H1 (cell line): ENCODE results near the gene GDNF. TPM values are rescaled to one million over a fixed set of nuclear protein-coding genes. Genes with fewer than 3 reads are reported as not detected.
A peak's percentile ranks its signal among the peaks of the same experiment; 100 is the strongest.

Experiments used
- CTCF ChIA-PET: fragments of 300-600 bp; sonication (Branson Sonifier 250); formaldehyde crosslinking; loops from one replicate; lab custom pipeline; 2021; ENCODE audit not compliant: partially characterized antibody; lab: Charles Lee
- POLR2A ChIA-PET: fragments of 300-600 bp; sonication (Branson Sonifier 250); formaldehyde crosslinking; loops from one replicate; lab custom pipeline; 2021; ENCODE audit warnings: inconsistent platforms; ENCODE audit not compliant: partially characterized antibody; lab: Charles Lee
- DNase-seq, 2 experiments: peaks; one replicate each; pipeline versions ENCODE4 v3.0.0 to v3.0.0-alpha.2; 2010 to 2022; ENCODE audit warnings: low spot score in 2 of 2, low read depth in 1 of 2, mixed read lengths in 1 of 2
- FAIRE-seq: peaks from 2 replicates; lab custom pipeline; 2011; peaks lifted over from hg19 to GRCh38; lab: Jason Lieb, UNC
- H2AFZ ChIP-seq: 2 replicates; pipeline ENCODE4 v1.8.1; 2012; ENCODE audit warnings: low read length, inconsistent platforms
- H2AK5ac ChIP-seq: 2 replicates; pipeline ENCODE4 v1.6.1; 2013; ENCODE audit warnings: low read depth, low read length
- H2BK120ac ChIP-seq: replicated peaks from 2 replicates; pipeline ENCODE3; 2013; ENCODE audit warnings: low read depth, low read length, inconsistent platforms
- H2BK12ac ChIP-seq: 2 replicates; pipeline ENCODE4 v1.6.1; 2013; ENCODE audit warnings: low read depth, low read length
- H2BK15ac ChIP-seq: 2 replicates; pipeline ENCODE4 v1.6.1; 2013; ENCODE audit warnings: low read length
- H2BK20ac ChIP-seq: 2 replicates; pipeline ENCODE4 v1.6.1; 2013; ENCODE audit warnings: low read length
- H2BK5ac ChIP-seq: 2 replicates; pipeline ENCODE4 v1.6.1; 2013; ENCODE audit warnings: low read depth, low read length
- H3K14ac ChIP-seq: 2 replicates; pipeline ENCODE4 v1.6.1; 2013; ENCODE audit warnings: inconsistent platforms; ENCODE audit not compliant: insufficient read length
- H3K18ac ChIP-seq: 2 replicates; pipeline ENCODE4 v1.6.1; 2013; ENCODE audit warnings: low read length; ENCODE audit errors: extremely low read depth
- H3K23ac ChIP-seq: 2 replicates; pipeline ENCODE4 v1.6.1; 2013; ENCODE audit warnings: inconsistent platforms; ENCODE audit not compliant: insufficient read length
- H3K23me2 ChIP-seq: 2 replicates; pipeline ENCODE4 v1.6.1; 2013; ENCODE audit warnings: low read depth, low read length
- H3K27ac ChIP-seq: 2 replicates; pipeline ENCODE4 v1.6.1; 2011; ENCODE audit warnings: low read depth, low read length, inconsistent platforms
- H3K27me3 ChIP-seq, 4 experiments: replicated peaks in 1 of 4; 1 replicate in 1 of 4; 2 replicates in 3 of 4; pipeline versions ENCODE4 v1.6.1 to v1.8.1; 2011 to 2013; ENCODE audit warnings: low read length in 3 of 4, mild to moderate bottlenecking in 3 of 4, inconsistent platforms in 2 of 4, mixed read lengths in 2 of 4, moderate library complexity in 1 of 4; ENCODE audit not compliant: control insufficient read depth in 3 of 4, insufficient read depth in 3 of 4; ENCODE audit errors: extremely low read depth in 1 of 4
- H3K36me3 ChIP-seq, 4 experiments: 2 replicates each; pipeline versions ENCODE4 v1.6.1 to v1.8.1; 2011 to 2013; ENCODE audit warnings: mild to moderate bottlenecking in 4 of 4, low read length in 3 of 4, moderate library complexity in 2 of 4, control low read depth in 1 of 4, inconsistent platforms in 1 of 4; ENCODE audit not compliant: insufficient read depth in 4 of 4, control insufficient read depth in 2 of 4
- H3K4ac ChIP-seq: replicated peaks from 2 replicates; pipeline ENCODE3; 2013; ENCODE audit warnings: low read length, low read depth, mixed read lengths, inconsistent platforms; ENCODE audit not compliant: insufficient read length
- H3K4me1 ChIP-seq, 4 experiments: replicated peaks in 1 of 4; 1 replicate in 1 of 4; 2 replicates in 3 of 4; pipeline versions ENCODE4 v1.6.1 to v1.8.1; 2011 to 2013; ENCODE audit warnings: low read length in 3 of 4, inconsistent platforms in 2 of 4, mixed read lengths in 1 of 4; ENCODE audit not compliant: insufficient read depth in 4 of 4, control insufficient read depth in 3 of 4
- H3K4me2 ChIP-seq, 2 experiments: 2 replicates each; pipeline versions ENCODE4 v1.6.1 to v1.8.1; 2011 to 2013; ENCODE audit warnings: low read depth in 2 of 2, low read length in 2 of 2, control low read depth in 1 of 2, inconsistent platforms in 1 of 2, mild to moderate bottlenecking in 1 of 2; ENCODE audit not compliant: insufficient read depth in 1 of 2
- H3K4me3 ChIP-seq, 4 experiments: fragments of 200-600, 300-600 bp in 1 of 4; sonication (generic), shearing (Covaris generic), sonication (Bioruptor Twin) in 1 of 4; 2 replicates each; pipeline versions ENCODE4 v1.5.1 to v1.8.1; 2011 to 2016; ENCODE audit warnings: low read length in 4 of 4, low read depth in 3 of 4, control low read depth in 2 of 4, inconsistent platforms in 2 of 4, mild to moderate bottlenecking in 2 of 4, mixed read lengths in 1 of 4, moderate library complexity in 1 of 4; ENCODE audit not compliant: insufficient read depth in 2 of 4; ENCODE audit errors: extremely low read depth in 1 of 4
- H3K56ac ChIP-seq: replicated peaks from 2 replicates; pipeline ENCODE3; 2013; ENCODE audit warnings: low read depth, mild to moderate bottlenecking, mixed read lengths, low read length, inconsistent platforms; ENCODE audit not compliant: insufficient read length
- H3K79me1 ChIP-seq: 2 replicates; pipeline ENCODE4 v1.6.1; 2013; ENCODE audit warnings: low read depth, low read length, control low read depth
- H3K79me2 ChIP-seq, 2 experiments: 2 replicates each; pipeline versions ENCODE4 v1.6.1 to v1.8.1; 2012 to 2013; ENCODE audit warnings: low read length in 2 of 2, mild to moderate bottlenecking in 2 of 2, inconsistent platforms in 1 of 2; ENCODE audit not compliant: insufficient read depth in 2 of 2, control insufficient read depth in 1 of 2
- H3K9ac ChIP-seq, 4 experiments: replicated peaks in 1 of 4; 1 replicate in 1 of 4; 2 replicates in 3 of 4; pipeline versions ENCODE4 v1.6.1 to v1.8.1; 2011 to 2013; ENCODE audit warnings: low read depth in 3 of 4, low read length in 3 of 4, control low read depth in 2 of 4, mild to moderate bottlenecking in 2 of 4, moderate library complexity in 2 of 4, inconsistent platforms in 1 of 4; ENCODE audit errors: extremely low read depth in 1 of 4
- H3K9me3 ChIP-seq, 2 experiments: 2 replicates each; pipeline versions ENCODE4 v1.6.1 to v1.8.1; 2012 to 2013; ENCODE audit warnings: mild to moderate bottlenecking in 2 of 2, moderate library complexity in 2 of 2, control low read depth in 1 of 2, inconsistent platforms in 1 of 2, low read depth in 1 of 2, low read length in 1 of 2, mixed read lengths in 1 of 2; ENCODE audit not compliant: insufficient read depth in 2 of 2
- H4K20me1 ChIP-seq, 2 experiments: replicated peaks in 1 of 2; 2 replicates each; pipeline versions ENCODE3 to v1.8.1; 2011 to 2013; ENCODE audit warnings: inconsistent platforms in 2 of 2, low read length in 2 of 2, mild to moderate bottlenecking in 1 of 2; ENCODE audit not compliant: insufficient read depth in 2 of 2, control insufficient read depth in 1 of 2
- H4K5ac ChIP-seq: 2 replicates; pipeline ENCODE4 v1.6.1; 2013; ENCODE audit warnings: low read length, low read depth, mixed read lengths, inconsistent platforms; ENCODE audit not compliant: insufficient read length
- H4K8ac ChIP-seq: 2 replicates; pipeline ENCODE4 v1.8.0; 2013; ENCODE audit warnings: mild to moderate bottlenecking, moderate library complexity, low read length, inconsistent platforms; ENCODE audit not compliant: insufficient read depth; ENCODE audit errors: extremely low read depth
- H4K91ac ChIP-seq: replicated peaks from 2 replicates; pipeline ENCODE3; 2013; ENCODE audit warnings: low read length, mixed read lengths, inconsistent platforms; ENCODE audit not compliant: insufficient read length
- BACH1 ChIP-seq: IDR thresholded peaks from 2 replicates; pipeline ENCODE4 v1.6.1; 2012; ENCODE audit warnings: low read length, improper control_type of control experiment
- BCL11A ChIP-seq, 2 experiments: IDR thresholded peaks; one replicate each; pipeline ENCODE4 v1.6.1; 2011; ENCODE audit warnings: low read depth in 2 of 2, low read length in 2 of 2, mild to moderate bottlenecking in 2 of 2
- CBX8 ChIP-seq: fragments of 300-800, 300-1000 bp; sonication (generic); IDR thresholded peaks from 2 replicates; pipeline ENCODE4 v1.7.1; 2016; ENCODE audit warnings: low read depth, low read length, borderline replicate concordance
- CHD2 ChIP-seq: IDR thresholded peaks from 2 replicates; pipeline ENCODE4 v1.6.1; 2012; ENCODE audit warnings: low read length, improper control_type of control experiment
- FOSL1 ChIP-seq: IDR thresholded peaks from 2 replicates; pipeline ENCODE4 v1.6.1; 2011; ENCODE audit warnings: mild to moderate bottlenecking, low read depth, low read length, moderate library complexity; ENCODE audit not compliant: insufficient read depth
- NRF1 ChIP-seq: IDR thresholded peaks from 2 replicates; pipeline ENCODE4 v1.6.1; 2011; ENCODE audit warnings: mild to moderate bottlenecking, low read depth, low read length, improper control_type of control experiment
- POLR2A ChIP-seq, 2 experiments: IDR thresholded peaks; 1 replicate in 1 of 2; 2 replicates in 1 of 2; pipeline ENCODE4 v1.6.1; 2011; ENCODE audit warnings: low read depth in 2 of 2, low read length in 2 of 2, mild to moderate bottlenecking in 2 of 2; ENCODE audit errors: control extremely low read depth in 1 of 2
- RBBP5 ChIP-seq: IDR thresholded peaks from 2 replicates; pipeline ENCODE4 v1.7.1; 2012; ENCODE audit warnings: low read depth, mild to moderate bottlenecking, inconsistent platforms, low read length, moderate library complexity, borderline replicate concordance
- TCF12 ChIP-seq: IDR thresholded peaks from 2 replicates; pipeline ENCODE4 v1.6.1; 2011; ENCODE audit warnings: low read depth, mild to moderate bottlenecking, low read length
- WGBS, 2 experiments: shearing (Covaris generic) in 1 of 2; methylation state at CpG; one replicate each; pipeline versions ENCODE4 v1.1.6 to v1.1.7; 2013 to 2015; ENCODE audit warnings: low lambda C conversion rate in 2 of 2, mixed read lengths in 2 of 2, inconsistent platforms in 1 of 2, low coverage in 1 of 2, missing lambda C conversion rate in 1 of 2; ENCODE audit not compliant: insufficient replicate concordance in 2 of 2, insufficient coverage in 1 of 2, insufficient read length in 1 of 2; ENCODE audit errors: extremely low coverage in 1 of 2, missing lambda C conversion rate in 1 of 2; 5-methylcytosine and 5-hydroxymethylcytosine counted together
- polyA plus RNA-seq, 7 experiments: library from polyadenylated mRNA; depleted of rRNA in 3 of 7; stranded (reverse) in 5 of 7; unstranded in 2 of 7; fragments of >200 nt in 5 of 7; fragments of 200-250 nt in 2 of 7; gene quantifications; 1 replicate in 5 of 7; 2 replicates in 1 of 7; 4 replicates in 1 of 7; pipeline versions ENCODE4 v1.2.1 to v1.2.3, GENCODE V29; 2011 to 2013; ENCODE audit warnings: missing spikeins in 2 of 7, mixed read lengths in 2 of 7
- total RNA-seq: library from RNA; stranded (reverse); fragmentation: NEBNext Ultra II Directional; extraction: Animal tissue kit (Norgen Biotek cat#: 25700); gene quantifications from 2 replicates; pipeline ENCODE4 v1.2.1, GENCODE V29; 2021
- TF ChIP-seq, protein P1 (sequence below): IDR thresholded peaks from 2 replicates; pipeline ENCODE4 v1.6.1; 2012; ENCODE audit warnings: low read length, inconsistent platforms

The GDNF gene
- total and polyA plus RNA-seq, 2 of the 8 experiments (the other 6 are each of a cell fraction or from before 2014, with no cell fraction given), result 0.15 to 2.0 TPM

DNA sequence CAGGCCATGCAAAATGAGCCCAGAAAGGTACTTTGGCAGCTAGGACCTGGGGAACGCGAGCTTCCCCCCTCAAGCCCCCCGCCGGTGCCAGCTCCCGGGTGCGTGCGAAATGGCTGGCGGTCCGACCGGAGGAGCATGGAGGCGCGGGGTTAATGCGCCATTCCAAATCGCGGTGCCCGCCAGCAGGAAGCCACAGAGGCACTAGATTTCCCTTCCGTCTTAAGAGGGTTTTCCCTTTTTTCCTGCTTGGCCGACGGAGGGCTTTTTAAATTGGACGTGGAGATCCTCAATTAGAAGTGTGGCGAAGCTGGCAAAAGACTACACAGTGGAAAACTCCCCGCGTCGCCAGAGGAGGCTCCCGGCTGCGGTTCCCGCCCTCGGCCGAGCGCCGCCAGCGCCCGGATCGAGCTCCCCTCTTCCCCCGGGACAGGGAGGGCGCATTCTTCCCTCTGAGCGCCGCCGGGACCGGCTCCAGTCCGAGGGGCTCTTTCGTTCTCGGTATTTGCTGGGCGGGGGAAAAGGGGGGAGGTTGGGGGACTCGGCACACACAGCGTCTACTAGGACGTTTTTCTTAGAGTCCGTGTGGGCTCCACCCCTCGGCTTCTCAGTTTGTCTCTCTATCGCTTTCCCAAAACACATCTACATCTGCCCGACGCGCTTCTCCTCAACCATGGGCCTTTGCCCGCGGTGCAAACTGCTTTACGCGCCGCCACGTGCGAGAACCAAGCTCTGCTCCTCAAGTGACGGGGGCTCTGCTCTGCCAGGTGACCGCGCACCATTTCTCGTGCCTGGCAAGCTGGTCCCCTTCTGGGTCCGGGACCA lies 3.0 kb downstream of the GDNF start:
- Histone ChIP-seq H4K8ac (0 out of 2 replicates have a peak overlapping the region, but pooled peaks have one; percentile 9), H2BK12ac (peak overlapping the region; percentile 93; the same call in 1 of the 2 replicates), H3K23me2 (peaks cover 25% of the 10 kb centered on the region), H3K56ac (no peak overlapping the region), H2BK120ac (peak overlapping the region; percentile 30), H3K4me2 (peak overlapping the region; percentile 86 to 87), H3K9ac (no peak overlapping the region), H3K23ac (no peak overlapping the region), H3K9me3 (no peaks in the 10 kb centered on the region; a peak in 1 of 4 replicates), H3K27ac (no peak overlapping the region), H3K79me1 (no peaks in the 10 kb centered on the region), H2AK5ac (no peak overlapping the region), H3K18ac (no peak overlapping the region), H4K20me1 (no peaks in the 10 kb centered on the region), H3K14ac (no peak overlapping the region), H3K79me2 (no peaks in the 10 kb centered on the region), H2BK15ac (peak overlapping the region; percentile 61; the same call in 1 of the 2 replicates), H3K27me3 (peaks cover 59 to 91% (median 87%) of the 10 kb centered on the region in 4 experiments), H2BK20ac (no peak overlapping the region), H3K36me3 (peaks cover 0 to 6% (median 0%) of the 10 kb centered on the region in 4 experiments; a peak in 1 of 8 replicates), H3K4ac (no peak overlapping the region), H2AFZ (peak overlapping the region; percentile 89; the same call in 1 of the 2 replicates), H2BK5ac (no peak overlapping the region; the same call in 1 of the 2 replicates), H3K4me1 (peaks cover 8 to 31% (median 16%) of the 10 kb centered on the region in 4 experiments), H4K5ac (no peak overlapping the region), H3K4me3 (peak overlapping the region; percentile 35 to 59 (median 48)), H4K91ac (peak overlapping the region; percentile 48)
- POLR2A ChIA-PET, result interaction anchor here (1.2 to 1.3 kb wide), 2 partner anchors 11 to 21 kb away, joined by 4 read pairs; no protein-coding TSS in a partner anchor
- 3% methylated on average over 54 of the region's 65 CpGs; no CpG with 5 or more reads in 1 of the 2 experiments for WGBS, 2 experiments
- CTCF ChIA-PET, result interaction anchor here (0.6 to 3.2 kb wide), 26 partner anchors 11 to 1042 kb away, joined by 3 to 36 read pairs (median 4); no protein-coding TSS in a partner anchor
- no peak for FAIRE-seq
- peak in 1 of 2 experiments; percentile 77 for DNase-seq
- no peak for TF ChIP-seq BCL11A (IDR thresholded peaks at IDR 0.05; ENCODE audit: low read depth in 2 of 2, low read length in 2 of 2)
- no peak for TF ChIP-seq TCF12
- TF ChIP-seq NRF1, result no peak
- no peak for TF ChIP-seq FOSL1
- no peak for TF ChIP-seq RBBP5
- no peak for TF ChIP-seq CHD2
- no peak for TF ChIP-seq BACH1
- no peak for TF ChIP-seq POLR2A (IDR thresholded peaks at IDR 0.05; ENCODE audit: control extremely low read depth in 1 of 2, low read depth in 2 of 2, low read length in 2 of 2)
- TF ChIP-seq, protein P1, sequence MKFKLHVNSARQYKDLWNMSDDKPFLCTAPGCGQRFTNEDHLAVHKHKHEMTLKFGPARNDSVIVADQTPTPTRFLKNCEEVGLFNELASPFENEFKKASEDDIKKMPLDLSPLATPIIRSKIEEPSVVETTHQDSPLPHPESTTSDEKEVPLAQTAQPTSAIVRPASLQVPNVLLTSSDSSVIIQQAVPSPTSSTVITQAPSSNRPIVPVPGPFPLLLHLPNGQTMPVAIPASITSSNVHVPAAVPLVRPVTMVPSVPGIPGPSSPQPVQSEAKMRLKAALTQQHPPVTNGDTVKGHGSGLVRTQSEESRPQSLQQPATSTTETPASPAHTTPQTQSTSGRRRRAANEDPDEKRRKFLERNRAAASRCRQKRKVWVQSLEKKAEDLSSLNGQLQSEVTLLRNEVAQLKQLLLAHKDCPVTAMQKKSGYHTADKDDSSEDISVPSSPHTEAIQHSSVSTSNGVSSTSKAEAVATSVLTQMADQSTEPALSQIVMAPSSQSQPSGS, result no peak
- TF ChIP-seq CBX8, result no peak
